GM18505 (cell line): ENCODE data around the gene CHRNE.
"Not testable (repeated sequence)": the region's sequence is repeated elsewhere in the genome, so short reads cannot be mapped to it uniquely, and the experiment has no call there.

Experiments used
- ATAC-seq: cut with Tn5 transposase; IDR thresholded peaks from one replicate; pipeline ENCODE4 v1.9.1; 2021; ENCODE audit not compliant: unreplicated experiment
- POLR2A ChIP-seq: IDR thresholded peaks from 4 replicates; pipeline ENCODE4 v1.6.1; 2011; ENCODE audit warnings: borderline replicate concordance; ENCODE audit not compliant: insufficient read depth, insufficient read length; ENCODE audit errors: extremely low read depth

CHRNE gene

DNA sequence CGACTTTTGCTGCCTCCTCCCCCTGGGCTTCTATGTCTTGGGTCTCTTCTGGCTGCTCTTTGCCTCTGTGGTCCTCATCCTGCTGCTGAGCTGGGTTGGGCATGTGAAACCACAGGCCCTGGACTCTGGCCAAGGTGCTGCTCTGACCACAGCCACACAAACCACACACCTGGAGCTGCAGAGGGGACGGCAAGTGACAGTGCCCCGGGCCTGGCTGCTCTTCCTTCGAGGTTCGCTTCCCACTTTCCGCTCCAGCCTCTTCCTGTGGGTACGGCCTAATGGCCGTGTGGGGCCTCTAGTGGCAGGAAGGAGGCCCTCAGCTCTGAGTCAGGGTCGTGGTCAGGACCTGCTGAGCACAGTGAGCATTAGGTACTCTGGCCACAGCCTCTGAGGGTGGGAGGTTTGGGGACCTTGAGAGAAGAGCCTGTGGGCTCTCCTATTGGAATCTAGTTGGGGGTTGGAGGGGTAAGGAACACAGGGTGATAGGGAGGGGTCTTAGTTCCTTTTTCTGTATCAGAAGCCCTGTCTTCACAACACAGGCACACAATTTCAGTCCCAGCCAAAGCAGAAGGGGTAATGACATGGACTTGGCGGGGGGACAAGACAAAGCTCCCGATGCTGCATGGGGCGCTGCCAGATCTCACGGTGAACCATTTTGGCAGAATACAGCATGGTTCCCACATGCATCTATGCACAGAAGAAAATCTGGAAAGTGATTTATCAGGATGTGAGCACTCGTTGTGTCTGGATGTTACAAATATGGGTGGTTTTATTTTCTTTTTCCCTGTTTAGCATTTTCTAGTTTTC, 31.5 kb upstream of the CHRNE start:
- ATAC-seq: no peak
- no peak for TF ChIP-seq POLR2A

DNA sequence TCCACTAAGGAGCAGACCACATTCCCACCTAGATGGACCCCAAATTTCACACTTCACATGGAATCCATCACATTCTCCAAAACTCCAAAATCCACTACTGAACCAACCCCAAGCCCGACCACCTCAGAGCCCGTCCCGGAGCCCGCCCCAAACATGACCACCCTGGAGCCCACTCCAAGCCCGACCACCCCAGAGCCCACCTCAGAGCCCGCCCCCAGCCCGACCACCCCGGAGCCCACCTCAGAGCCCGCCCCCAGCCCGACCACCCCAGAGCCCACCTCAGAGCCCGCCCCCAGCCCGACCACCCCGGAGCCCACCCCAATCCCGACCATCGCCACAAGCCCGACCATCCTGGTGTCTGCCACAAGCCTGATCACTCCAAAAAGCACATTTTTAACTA, 30.7 kb upstream of the CHRNE start:
- no peak for ATAC-seq
- no peak for TF ChIP-seq POLR2A

DNA sequence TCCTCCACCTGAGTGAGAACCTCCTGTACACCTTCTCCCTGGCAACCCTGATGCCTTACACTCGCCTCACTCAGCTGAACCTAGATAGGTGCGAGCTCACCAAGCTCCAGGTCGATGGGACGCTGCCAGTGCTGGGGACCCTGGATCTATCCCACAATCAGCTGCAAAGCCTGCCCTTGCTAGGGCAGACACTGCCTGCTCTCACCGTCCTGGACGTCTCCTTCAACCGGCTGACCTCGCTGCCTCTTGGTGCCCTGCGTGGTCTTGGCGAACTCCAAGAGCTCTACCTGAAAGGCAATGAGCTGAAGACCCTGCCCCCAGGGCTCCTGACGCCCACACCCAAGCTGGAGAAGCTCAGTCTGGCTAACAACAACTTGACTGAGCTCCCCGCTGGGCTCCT, 29.9 kb upstream of the CHRNE start:
- no peak for TF ChIP-seq POLR2A
- ATAC-seq: no peak

DNA sequence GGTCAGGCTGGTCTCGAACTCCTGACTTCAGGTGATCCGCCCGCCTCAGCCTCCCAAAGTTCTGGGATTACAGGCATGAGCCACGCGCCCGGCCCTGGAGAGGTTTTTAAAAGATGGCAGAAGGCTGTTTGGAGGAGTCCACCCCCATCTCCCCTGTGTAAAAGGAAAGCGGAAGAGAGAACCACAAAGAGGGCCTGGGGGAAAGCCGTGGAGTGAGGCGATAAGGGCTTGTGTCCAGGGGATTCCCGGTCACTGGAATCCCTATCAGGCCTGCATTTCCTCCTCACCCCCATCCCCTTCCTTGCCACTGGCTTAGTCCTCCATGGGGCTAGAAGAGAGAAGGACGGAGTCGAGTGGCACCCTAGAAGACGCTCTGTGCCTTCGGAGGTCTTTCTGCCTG, 29.1 kb upstream of the CHRNE start, which contains the start of gene GP1BA:
TSS of gene GP1BA (plus strand) at position 315 of the 400 bp plus-strand sequence. CDS start 328 bp downstream, outside the sequence.
- peak; percentile 8 for TF ChIP-seq POLR2A
- no peak for ATAC-seq

DNA sequence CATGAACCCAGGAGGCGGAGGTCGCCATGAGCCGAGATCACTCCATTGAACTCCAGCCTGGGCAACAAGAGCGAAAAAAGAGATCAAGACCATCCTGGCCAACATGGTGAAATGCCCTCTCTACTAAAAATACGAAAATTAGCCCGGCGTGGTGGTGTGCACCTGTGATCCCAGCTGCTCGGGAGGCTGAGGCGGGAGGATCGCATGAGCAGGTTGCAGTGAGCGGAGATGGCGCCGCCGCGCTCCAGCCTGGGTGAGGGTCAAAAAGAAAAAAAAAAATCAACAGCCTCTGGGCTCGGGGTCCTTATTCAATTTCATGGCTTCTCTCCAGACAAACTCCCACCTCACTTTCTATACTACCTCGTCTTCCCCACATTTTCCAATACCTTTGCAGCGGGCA, 26.0 kb upstream of the CHRNE start:
- no peak for ATAC-seq
- no peak for TF ChIP-seq POLR2A

DNA sequence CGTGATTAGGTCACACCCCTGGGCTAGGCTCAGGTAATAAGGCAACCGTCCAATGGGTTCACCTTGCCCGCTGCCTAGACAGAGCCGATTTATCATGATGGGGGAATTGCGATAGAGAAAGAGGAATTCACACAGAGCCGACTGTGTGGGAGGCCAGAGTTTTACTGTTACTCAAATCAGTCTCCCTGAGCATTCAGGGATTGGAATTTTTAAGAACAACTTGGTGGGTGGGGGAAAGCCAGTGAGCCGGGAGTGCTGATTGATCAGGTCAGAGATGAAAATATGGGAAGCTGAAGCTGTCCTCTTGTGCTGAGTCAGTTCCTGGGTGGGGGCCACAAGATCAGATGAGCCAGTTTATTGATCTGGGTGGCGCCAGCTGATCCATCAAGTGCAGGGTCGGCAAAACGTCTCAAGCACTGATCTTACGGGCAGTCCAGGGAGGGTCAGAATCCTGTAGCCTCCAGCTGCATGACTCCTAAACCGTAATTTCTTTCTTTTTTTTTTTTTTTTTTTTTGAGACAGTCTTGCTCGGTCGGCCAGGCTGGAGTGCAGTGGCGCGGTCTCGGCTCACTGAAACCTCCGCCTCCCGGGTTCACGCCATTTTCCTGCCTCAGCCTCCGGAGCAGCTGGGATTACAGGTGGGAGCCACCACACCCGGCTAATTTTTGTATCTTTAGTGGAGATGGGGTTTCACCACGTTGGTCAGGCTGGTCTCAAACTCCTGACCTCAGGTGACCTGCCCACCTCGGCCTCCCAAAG, 23.9 kb upstream of the CHRNE start:
- ATAC-seq: not testable (repeated sequence)

DNA sequence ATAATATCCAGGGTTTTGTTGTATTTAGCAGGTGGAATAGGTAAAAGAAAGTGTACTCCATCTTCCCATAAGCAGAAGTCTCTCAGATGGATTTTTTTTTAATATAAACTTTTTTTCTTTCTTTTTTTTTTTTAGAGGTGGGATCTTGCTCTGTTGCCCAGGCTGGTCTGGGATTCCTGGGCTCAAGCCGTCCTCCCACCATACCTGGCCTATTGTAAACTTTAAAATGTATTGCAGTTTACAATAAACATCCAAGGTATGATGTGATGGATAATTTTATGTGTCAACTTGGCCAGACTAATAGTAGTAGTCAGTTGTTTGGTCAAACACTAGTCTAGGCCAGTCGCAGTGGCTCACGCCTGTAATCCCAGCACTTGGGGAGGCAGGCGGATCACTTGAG, 18.4 kb upstream of the CHRNE start:
- ATAC-seq: no peak
- no peak for TF ChIP-seq POLR2A

DNA sequence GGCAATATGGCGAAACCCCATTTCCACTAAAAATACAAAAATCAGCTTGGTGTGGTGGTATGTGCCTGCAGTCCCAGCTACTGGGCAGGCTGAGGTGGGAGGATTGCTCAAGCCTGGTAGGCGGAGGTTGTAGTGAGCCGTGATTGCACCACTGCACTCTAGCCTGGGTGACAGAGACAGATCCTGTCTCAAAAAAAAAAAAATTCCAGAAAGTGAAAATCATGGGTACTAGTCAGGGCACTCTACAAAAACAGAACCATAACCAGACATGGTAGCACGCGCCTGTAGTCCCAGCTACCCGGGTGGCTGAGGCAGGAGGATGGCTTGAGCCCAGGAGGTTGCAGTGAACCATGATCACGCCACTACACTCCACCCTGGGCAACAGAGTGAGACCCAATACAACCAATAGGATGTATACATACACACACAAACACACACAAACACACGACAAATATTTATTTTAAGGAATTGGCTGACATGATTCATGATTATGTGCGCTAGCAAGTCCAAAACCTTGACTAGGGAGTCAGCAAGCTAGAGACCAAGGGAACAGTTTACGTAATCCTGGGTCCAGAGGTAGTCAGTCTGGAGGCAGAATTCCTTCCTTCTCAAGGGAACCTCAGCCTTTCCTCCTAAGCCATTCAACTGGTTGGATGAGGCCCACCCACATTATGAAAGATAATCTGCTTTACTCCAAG, 17.6 kb upstream of the CHRNE start:
- ATAC-seq: no peak
- no peak for TF ChIP-seq POLR2A

DNA sequence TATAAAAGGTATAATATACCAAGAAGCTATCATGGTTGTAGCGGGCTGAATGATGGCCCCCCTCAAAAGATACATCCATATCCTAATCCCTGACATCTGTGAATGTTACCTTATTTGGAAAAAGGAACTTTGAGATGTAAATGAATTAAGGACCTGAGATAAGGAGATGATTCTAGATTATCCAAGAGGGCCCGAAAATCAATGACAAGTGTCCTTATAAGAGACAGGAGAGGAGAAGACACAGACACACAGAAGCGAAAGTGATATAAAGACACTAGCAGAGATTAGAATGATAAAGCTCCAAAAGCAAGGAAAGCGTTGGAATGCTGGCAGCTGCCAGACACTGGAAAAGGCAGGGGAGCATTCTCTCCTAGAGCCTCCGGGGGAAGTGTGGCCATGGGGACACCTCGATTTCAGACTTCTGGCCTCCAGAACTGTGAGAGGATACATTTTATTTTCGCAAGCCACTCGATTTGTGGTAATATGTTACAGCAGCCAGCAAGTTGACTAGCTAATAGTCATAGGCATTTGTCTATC, 16.7 kb upstream of the CHRNE start:
- TF ChIP-seq POLR2A: no peak
- ATAC-seq: no peak

DNA sequence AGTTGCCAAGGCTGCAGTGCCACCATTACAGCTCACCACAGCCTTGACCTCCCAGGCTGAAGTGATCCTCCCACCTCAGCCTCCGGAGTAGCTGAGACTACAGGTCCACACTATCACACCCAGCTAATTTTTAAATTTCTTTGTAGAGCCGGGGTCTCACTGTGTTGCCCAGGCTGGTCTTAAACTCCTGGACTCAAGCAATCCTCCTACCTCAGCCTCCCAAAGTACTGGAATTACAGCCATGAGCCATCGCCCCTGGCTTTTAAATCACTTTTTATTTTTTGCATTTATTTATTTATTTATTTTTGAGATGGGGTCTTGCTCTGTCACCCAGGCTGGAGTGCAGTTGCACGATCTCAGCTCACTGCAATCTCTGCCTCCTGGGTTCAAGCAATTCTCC, 11.7 kb upstream of the CHRNE start:
- not testable (repeated sequence) for ATAC-seq

DNA sequence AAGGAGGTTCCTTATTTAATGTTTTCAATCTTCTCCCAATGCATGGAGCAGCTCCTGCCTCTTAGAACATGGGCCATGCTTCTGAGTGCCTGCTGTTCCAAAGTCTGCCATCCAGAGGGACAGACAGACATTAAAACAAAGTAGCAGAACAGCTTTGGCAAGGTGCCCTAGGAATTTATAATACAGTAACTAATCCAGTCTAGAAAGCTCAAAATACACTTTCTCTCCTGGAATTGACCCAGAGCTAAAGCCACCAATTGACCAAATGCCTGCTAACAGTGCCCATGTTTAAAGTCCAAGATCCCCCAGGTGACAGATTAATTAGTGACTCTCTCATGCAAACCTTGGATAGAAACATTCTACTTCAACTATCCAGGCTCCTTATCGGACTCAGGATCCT, 11.1 kb upstream of the CHRNE start:
- no peak for ATAC-seq
- TF ChIP-seq POLR2A: no peak

DNA sequence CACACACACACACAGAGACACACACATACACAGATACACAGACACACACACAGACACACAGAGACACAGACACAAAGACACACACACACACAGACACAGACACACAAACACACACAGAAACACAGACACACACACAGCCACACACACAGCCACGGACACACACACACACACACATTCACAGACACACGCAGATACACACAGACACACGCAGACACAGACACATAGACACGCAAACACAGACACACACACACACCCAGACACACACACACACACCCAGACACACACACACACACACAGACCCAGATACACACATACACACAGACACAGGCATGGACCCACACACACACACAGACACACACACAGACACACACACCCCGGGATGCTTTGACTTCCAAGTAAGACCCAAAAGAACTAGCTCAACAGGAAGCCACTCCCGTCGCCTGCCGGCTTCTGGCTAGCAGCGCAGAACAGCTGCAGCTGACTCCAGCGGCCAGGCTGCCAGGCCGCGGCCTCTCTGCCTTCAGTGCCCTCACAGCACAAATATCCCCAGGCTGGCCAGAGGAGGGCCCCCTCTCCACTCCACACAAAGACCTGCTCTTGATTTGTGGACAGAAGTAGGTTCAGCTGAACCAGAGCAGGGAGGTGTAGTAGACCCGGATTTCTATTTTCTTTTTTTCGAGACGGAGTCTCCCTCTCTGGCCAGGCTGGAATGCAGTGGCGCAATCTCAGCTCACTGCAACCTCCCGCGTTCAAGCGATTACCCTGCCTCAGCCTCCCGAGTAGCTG, 6.0 kb upstream of the CHRNE start:
- no peak for TF ChIP-seq POLR2A
- no peak for ATAC-seq

DNA sequence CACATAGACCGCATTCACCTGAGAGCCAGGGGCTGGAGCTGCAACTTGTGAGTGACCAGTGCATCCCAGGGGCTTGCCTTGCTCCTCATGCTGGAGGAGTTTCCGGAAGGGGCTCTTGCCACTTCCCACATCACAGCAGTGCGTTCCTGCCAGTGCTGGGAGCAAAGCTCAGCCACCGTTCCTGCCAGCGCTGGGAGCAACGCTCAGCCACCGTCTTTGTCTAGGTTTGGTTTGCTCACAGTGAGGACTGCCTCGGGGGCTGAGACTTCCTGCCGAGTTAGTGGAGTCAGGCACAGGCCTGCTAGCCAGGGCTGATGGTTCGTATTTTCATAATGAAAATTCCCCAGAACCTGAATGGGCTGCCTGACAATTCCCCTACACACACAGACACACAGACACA, 5.4 kb upstream of the CHRNE start:
- no peak for TF ChIP-seq POLR2A
- no peak for ATAC-seq

DNA sequence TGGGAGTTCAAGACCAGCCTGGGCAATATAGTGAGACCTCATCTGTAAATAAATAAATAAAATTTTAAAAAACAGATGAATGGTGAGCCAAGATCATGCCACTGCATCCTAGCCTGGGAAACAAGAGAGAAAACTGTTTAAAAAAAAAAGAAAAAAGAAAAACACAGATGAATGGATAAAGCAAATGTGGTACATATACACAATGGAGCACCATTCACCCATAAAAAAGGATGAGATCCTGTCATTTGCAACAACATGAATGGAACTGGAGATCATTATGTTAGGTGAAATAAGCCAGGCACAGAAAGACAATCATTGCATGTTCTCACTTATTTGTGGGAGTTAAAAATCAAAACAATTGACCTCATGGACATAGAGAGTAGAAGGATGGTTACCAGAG, 3.7 kb upstream of the CHRNE start:
- not testable (repeated sequence) for ATAC-seq
